ENCODE measurements around the gene ATP1A4. TPM values are rescaled to one million over a fixed set of nuclear protein-coding genes. Genes with fewer than 3 reads are reported as not detected.

ATP1A4 gene
- total and polyA plus RNA-seq, 10 of the 15 experiments (the other 5 are each of a cell fraction or from before 2014, with no cell fraction given): 0.31 to 1.0 (median 0.54) TPM

DNA sequence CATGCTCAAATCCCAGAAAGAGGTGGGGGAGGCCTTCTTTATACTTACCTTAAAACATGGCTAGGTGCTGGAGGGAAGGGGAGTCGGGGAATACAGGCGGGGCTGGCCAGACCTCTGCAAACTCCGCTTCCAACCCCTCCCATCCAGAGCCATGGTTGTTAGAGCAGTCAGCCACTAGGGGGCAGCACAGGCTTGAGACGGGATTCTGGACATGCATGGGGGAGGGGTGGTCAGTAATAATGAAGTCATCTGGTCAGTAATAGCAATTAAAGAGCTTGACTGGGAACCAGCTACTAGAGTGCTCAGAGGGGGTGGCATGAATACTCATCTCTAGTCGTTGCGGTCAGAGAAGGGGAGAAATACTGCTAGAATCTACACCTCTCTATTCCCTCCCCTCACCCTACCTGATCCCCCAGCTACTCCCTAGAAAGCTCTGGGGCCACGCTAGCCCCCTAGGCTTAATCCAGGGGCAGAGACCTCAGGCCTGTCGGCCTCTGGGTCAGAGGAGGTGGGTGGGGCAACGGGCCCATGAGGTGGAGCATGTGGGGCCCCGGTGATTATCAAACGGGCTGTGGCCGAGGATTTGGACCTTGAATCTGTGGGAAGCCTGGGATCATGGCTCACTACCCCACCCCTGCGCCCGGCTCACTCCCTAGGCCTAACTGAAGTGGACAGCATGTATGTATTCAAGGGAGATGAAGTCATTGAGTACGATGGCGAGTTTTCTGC lies 41.9 kb downstream of the ATP1A4 start (continued):
- TF ChIP-seq, protein P1, sequence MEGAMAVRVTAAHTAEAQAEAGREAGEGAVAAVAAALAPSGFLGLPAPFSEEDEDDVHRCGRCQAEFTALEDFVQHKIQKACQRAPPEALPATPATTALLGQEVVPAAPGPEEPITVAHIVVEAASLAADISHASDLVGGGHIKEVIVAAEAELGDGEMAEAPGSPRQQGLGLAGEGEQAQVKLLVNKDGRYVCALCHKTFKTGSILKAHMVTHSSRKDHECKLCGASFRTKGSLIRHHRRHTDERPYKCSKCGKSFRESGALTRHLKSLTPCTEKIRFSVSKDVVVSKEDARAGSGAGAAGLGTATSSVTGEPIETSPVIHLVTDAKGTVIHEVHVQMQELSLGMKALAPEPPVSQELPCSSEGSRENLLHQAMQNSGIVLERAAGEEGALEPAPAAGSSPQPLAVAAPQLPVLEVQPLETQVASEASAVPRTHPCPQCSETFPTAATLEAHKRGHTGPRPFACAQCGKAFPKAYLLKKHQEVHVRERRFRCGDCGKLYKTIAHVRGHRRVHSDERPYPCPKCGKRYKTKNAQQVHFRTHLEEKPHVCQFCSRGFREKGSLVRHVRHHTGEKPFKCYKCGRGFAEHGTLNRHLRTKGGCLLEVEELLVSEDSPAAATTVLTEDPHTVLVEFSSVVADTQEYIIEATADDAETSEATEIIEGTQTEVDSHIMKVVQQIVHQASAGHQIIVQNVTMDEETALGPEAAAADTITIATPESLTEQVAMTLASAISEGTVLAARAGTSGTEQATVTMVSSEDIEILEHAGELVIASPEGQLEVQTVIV (IDR thresholded peaks at IDR 0.05; ENCODE audit: borderline replicate concordance, partially characterized antibody): no peak
- TF ChIP-seq, protein P2, sequence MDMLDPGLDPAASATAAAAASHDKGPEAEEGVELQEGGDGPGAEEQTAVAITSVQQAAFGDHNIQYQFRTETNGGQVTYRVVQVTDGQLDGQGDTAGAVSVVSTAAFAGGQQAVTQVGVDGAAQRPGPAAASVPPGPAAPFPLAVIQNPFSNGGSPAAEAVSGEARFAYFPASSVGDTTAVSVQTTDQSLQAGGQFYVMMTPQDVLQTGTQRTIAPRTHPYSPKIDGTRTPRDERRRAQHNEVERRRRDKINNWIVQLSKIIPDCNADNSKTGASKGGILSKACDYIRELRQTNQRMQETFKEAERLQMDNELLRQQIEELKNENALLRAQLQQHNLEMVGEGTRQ (IDR thresholded peaks at IDR 0.05; ENCODE audit: borderline replicate concordance, low read depth, low read length): no peak
- TF ChIP-seq WRNIP1 (IDR thresholded peaks at IDR 0.05; ENCODE audit: borderline replicate concordance, low read depth, low read length) (peak; percentile 54; the same call in 1 of the 2 replicates), STAT1 (conservative IDR thresholded peaks at IDR 0.05) (0 out of 2 replicates have a peak, but pooled peaks have one; percentile 43), TBL1XR1 (IDR thresholded peaks at IDR 0.05; ENCODE audit: low read depth, low read length) (peak; percentile 81), RB1 (IDR thresholded peaks at IDR 0.05; ENCODE audit: borderline replicate concordance) (no peak), GABPA (IDR thresholded peaks at IDR 0.05; ENCODE audit: low read depth) (no peak), CUX1 (IDR thresholded peaks at IDR 0.05; ENCODE audit: insufficient replicate concordance, low read depth, low read length) (no peak), PKNOX1 (IDR thresholded peaks at IDR 0.05) (no peak), SIX5 (IDR thresholded peaks at IDR 0.05; ENCODE audit: low read depth, low read length, severe bottlenecking) (no peak), POLR2AphosphoS5 (IDR thresholded peaks at IDR 0.05; ENCODE audit: low read length) (no peak), BACH1 (IDR thresholded peaks at IDR 0.05; ENCODE audit: borderline replicate concordance) (no peak), ZNF622 (IDR thresholded peaks at IDR 0.05) (no peak), LARP7 (IDR thresholded peaks at IDR 0.05) (0 out of 2 replicates have a peak, but pooled peaks have one; percentile 30)
- TF ChIP-seq, protein P3, sequence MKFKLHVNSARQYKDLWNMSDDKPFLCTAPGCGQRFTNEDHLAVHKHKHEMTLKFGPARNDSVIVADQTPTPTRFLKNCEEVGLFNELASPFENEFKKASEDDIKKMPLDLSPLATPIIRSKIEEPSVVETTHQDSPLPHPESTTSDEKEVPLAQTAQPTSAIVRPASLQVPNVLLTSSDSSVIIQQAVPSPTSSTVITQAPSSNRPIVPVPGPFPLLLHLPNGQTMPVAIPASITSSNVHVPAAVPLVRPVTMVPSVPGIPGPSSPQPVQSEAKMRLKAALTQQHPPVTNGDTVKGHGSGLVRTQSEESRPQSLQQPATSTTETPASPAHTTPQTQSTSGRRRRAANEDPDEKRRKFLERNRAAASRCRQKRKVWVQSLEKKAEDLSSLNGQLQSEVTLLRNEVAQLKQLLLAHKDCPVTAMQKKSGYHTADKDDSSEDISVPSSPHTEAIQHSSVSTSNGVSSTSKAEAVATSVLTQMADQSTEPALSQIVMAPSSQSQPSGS (IDR thresholded peaks at IDR 0.05; ENCODE audit: low read length): peak; percentile 82
